GM18511 (cell line): ENCODE measurements around the gene ADCY5.
"Not testable (repeated sequence)": the region's sequence is repeated elsewhere in the genome, so short reads cannot be mapped to it uniquely, and the experiment has no call there.

Source experiments
- ATAC-seq: cut with Tn5 transposase; IDR thresholded peaks from one replicate; pipeline ENCODE4 v1.9.1; 2021; ENCODE audit warnings: mild to moderate bottlenecking, moderate library complexity; ENCODE audit not compliant: unreplicated experiment

ADCY5 gene

DNA sequence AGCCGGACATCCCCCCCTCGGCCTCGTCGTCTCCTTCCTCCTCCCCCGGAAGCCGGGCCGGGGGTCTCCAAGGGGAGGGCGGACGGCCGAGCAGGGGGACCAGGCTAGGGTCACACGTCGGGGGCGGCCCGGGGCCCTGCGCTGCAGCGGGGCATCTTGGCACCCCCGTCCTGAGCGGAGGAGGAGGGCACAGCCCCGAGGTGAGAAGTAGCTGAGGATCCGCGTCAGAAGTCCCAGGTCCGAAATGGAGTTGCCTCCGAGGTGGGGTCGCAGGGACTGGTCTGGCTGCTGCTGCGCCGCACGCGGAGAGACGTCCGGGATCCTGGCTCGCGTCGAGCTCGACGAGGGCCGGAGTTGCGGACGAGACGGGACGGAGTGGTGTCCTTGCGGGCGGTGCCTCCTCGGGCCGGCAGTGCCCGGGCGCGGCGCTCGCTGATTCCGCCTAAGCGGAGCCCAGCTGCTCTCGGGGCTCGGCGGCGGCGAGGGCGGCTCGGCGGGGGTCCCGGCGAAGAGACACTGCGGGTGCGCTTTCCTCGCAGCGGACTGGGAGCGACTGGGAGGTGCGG, at the start of gene ADCY5:
ADCY5 (minus strand) TSS at position 555 of the 566 bp plus-strand sequence; CDS start at position 10, 545 bp downstream.
- ATAC-seq = no peak

DNA sequence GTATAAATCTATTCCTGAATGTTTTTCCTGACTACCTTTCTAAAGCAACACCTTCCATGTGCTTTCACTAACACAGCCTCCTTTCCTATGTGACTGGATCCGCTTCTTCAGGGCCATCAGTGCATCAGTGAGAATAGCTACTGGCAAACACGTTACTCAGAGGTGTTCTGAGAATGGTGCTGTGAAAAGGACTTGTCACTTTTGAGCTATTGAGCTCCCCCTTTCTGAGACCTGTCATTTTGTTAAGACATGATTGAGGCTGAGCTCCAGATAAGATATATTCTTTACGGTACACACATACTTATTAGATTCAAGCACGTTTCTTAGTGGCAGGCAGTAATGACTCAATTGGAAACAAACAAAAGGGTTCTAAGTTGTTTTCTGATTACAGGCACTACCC, 45.0 kb upstream of the ADCY5 start:
- no peak for ATAC-seq

DNA sequence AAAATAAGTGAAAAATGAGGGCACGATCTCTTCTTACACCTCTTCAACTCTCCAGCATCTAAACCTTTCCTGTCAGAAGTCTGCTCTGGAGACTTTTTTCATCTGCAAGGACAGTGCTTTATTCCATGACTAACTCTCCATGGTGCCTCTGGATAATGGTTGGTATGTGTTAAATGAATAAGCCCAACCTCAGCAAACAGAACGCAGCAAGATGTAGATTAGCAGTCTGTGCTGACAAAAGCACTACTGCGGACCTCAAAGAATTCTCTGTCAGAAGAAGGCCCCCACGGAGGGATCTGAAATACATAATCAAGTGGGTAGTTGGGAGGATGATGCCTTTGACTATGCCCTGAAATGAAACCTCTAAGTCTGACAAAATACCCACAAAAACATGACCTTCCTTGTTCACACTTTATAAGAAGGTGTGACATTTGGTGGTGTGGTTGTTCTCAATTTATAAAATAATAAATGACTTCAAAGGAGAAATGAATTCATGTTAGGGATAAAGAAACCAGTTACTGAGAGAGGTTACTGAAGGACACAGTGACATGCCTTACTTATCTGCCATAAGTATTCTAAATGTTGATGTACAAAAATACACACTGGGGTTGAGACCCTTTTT, 43.2 kb upstream of the ADCY5 start:
- no peak for ATAC-seq

DNA sequence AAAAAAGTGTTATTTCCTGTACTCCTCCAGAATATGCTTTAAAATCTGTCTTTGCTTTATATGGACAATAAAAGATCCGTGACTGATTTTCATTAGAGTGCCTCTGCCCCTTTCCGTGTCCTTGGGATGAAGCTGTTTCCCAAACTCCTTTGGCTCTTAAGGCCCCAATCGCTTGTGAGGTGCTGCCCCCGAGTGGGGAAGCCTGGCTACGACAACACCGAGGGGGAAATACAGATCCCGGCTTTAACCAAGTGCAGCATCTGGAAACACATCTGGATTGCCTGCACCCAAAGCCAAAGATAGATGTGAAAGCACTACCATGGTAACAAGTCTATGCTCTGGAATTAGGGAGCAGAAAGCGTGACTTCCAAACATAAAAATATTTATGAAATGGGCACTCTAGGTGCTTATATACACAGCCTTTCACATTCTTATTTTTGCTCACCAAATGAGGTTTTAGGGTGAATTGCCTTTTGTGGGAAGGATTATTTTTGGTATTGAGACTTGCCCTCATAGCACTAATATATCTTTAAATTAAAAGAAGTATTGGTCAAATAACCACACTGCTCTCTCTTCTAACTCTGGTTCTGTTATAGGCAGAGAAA, 40.6 kb upstream of the ADCY5 start:
- ATAC-seq = no peak

DNA sequence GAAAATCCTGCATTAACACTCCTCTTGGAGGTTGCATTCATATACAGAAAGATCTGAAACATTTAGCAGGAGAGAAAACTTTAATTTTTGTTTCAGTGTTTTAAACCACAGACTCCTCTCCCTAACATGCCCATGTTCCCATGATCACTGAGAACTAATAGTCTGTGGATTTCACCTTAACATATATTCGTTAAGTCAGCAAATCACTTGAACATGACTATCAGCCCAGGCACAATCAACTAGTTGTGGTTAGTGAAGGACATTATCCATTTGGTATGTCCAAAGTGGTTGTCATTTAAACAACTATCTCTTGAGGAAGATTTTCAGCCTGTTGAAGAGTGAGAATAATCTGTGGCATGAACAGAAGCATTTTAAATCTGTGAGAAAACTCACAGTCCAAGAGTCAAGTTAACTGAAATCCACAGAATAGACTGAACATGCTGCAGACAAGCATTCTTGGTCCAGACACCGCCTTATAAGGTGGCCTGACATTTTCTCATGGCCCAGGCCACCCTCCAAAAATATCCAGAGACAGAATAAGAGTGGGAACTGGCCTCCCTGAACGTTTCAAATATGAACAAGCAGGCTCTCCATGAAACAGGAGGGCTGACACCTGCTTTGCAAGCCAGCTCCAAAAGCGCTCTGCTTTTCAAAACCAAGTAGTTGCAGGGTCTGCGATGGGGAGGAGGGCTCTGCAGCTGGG, 39.9 kb upstream of the ADCY5 start:
- no peak for ATAC-seq

DNA sequence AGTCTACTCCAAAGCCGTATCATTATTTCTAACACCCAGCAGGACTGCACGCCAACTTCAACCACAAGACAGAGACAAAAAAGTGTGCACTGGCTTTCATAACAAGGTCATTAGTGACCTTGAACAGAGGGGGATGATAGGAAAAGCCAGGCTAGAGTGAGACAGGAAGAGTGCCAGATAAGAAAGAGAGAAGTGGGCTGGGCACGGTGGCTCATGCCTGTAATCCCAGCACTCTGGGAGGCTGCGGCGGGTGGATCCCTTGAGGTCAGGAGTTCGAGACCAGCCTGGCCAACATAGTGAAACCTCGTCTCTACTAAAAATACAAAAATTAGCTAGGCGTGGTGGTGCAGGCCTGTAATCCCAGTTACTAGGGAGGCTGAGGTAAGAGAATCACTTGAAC, 38.2 kb upstream of the ADCY5 start:
- ATAC-seq = not testable (repeated sequence)

DNA sequence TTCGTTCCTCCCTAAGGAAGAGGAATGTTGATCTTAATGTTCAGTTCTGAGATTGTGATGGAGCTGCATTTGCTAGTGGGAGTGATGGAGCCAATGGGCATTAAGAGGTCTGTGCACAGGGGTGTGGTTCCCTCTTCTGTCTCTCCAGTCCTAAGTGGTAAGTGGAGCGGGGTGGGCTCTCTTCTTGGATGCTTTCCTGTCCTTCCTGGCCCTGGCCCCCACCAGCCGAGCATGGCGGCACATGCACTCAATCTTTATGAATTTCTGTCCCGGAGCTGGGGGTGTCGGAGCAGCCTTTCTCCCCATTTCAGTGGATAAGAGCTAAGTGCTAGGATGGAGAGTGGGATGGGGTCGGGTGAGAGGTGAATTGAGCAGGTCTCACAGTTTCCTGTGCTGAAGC, 37.6 kb upstream of the ADCY5 start:
- no peak for ATAC-seq

DNA sequence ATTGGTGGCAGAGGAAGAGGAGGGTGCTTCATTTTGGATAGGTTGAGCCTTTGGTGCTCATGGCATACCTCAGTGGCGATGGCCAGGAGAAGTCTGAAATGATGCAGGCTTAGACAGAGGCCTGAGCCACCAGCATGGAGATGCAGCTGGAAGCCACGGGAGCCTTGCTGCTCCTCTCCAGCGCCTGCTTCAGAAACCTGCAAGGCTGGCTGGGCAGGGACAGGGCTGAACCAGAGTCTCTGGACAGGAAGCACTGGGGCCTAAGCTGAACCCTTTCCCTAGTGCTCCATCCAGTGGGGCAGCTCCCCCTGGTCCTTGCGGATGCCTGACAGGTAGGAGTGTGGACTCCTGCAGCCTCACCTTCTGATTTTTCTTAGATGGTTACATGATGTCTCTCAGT, 36.7 kb upstream of the ADCY5 start:
- no peak for ATAC-seq

DNA sequence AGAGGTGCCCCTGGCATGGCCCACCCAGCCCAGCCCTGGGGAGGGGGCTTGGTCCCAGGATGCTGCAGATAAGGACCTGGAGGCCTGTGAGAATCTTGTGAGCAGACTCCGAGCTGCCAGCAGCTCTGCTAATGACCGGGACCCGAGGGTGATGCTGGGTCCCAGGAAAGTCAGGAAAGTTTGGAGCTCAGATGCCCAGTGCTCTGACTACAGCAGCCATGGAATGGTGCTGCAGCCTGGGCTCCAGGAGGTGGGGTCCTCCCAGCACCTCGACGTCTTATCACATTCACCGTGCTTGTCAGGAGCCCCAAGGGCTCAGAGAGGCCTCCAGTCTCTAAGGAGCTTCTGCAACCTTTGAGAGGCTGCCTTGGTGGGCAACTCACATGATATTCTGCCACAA, 34.3 kb upstream of the ADCY5 start:
- ATAC-seq = no peak

DNA sequence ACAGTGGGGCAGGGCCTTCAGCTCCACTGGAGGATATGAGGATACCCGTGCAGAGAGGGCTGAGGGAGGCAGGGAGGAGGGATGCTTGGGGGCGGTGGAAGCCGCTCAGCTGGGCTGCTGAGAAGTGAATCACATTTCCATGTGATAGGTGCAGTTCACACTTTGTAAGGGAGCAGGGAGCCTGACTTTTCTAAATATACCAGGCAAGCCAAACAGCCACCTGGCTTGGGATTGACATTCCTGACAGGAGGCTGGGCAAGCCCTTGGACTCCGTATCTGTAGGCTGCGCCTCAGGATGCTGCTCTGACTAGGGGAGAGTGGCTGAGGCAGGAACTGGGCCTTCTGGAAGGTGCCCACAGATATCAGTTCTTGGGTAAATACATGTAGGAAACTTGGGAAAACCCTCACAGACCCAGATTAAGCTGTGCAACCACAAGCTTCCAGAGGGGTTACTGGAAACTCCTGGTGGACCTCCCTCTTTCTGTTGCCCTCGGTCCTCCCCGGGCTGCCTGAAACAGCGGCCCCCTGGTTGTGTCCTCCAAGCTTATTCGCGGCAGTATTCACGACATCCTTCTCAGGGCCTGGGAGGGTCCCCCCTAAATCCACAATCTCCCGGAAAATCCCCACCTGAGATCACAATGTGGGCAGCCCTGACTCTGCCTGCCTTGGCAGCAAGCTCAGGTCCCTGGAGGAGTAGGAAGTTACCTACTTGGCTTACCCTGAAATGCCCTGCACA, 33.0 kb upstream of the ADCY5 start:
- ATAC-seq = no peak

DNA sequence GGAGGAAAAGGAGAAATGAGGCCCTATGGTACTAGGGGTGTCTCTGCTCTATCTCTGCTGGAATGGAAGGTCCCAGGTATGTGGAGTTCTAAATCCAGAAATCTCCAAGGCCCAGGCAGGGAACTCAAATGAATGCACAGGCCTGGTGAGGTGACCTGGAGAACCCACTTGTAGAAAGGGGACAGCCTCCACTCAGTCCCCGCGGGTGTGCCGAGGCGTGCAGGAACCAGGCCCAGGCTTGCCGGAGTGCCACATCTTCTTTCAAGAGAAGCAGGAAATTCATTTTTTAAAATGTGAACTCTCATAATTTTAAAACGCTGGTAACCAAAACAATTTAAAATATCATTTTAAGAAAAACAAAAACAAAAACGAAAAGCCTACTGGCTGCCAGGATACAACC, 32.2 kb upstream of the ADCY5 start:
- ATAC-seq = no peak

DNA sequence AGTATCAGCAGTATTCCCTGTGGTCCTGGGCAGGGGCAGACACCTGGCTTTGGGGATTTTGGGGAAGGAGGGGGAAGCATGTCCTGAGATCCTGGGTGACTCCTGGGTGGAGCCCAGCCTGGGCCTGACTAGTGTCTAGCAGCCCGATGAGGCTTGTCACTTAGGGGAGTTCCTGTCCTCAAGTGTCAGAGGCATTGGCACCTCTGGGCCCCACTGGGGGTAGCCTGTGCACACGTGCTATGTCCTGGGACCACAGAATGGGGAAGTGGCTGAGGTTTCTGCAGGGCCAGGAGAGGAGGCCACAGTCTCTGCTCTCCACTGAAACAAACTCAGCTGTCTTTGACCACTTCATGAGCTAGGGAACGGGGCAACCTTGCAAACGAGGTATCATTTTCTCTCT, 31.5 kb upstream of the ADCY5 start:
- ATAC-seq = peak; percentile 72

DNA sequence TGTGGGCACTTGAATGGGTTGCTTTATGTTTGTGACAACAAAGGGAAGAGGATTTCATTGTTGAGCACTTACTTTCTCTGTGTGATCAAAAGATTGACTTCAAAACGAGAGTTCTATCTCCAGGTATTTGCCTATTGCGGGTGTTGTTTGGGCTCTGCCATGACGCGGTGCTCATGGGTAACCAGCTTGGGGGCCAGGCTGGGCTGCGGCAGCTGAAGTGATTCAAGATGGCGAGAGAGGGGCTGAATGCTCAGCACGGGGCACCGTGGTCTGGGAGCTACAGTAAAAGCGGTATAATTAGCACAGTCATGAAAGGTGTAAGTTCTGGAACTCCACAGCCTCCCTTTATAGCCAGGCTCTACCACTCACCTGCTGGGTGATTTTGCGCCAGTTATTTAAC, 31.0 kb upstream of the ADCY5 start:
- ATAC-seq = no peak

DNA sequence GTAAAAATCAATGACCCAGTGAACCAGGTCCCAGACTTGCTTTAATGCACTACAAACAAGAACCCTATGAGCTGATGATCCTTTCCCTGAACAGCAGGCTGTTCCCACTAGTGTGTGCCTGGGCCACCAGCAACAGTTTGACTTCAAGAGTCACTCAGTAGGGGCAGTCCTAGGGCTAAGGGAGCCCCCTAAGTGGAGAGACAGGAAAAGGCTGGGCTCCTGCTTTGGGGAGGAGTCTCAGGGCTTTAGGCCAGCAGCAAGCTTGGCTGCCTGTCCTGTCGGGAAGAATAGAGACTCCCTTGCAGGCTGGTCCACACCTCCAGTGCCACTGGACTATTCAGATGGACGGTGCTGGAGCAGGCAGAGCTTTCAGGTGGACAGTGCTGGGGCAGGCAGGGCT, 29.4 kb upstream of the ADCY5 start:
- ATAC-seq = no peak

DNA sequence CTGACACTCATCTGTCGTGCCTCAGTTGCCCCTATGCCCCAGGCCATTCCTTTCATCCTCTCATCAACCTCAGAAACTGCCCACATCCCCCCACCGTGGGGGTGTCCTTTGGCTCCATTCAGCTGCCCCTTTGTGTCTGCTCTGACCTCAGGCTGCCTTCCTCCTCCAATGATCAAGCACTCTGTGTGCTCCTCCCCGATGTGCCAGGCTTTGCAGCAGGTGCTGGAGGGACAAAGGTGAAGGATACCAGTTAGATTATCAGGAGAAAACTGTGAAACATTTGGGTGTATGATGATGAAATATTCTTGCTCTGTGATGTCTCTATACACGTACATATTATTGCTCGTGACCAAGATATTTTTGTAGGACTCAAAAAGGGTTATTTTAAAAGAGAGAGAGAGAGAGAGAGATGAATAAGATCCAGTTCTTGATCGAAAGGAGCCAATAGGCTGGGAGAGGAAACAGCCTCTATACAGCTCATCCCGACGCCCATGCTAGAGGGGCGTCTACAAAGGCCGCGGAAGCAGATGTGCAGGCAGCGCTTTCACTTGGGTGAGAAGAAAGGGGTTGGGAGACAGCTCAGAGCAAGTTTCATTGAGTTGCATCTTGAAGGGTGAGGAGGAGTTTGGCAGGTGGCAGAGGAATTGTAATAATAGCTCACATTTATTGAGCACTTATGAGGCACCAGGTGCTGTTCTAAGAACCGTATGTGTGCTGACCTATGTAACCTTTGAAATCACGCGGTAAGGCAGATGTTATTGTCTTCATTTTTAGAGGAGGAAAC, 28.3 kb upstream of the ADCY5 start:
- ATAC-seq = no peak

DNA sequence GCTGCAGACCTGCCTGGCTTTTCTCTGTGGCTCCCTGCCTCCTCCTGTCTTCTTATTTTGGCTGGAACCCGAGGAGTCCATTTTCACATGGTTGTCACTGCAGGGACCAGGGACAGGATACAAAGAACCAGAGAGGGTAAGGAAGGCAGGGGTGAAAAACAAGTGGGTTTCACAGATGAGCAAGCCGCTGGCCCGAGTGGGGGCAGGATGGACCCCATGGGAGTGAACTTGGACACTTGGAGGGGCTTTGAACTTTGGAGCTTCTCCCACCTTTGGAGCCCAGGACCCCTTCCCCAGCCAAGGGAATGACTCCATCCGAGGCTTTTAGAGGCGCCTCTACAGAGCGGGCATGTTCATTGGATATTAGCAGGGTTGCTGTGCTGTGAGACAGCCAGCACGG, 26.9 kb upstream of the ADCY5 start:
- ATAC-seq = no peak

DNA sequence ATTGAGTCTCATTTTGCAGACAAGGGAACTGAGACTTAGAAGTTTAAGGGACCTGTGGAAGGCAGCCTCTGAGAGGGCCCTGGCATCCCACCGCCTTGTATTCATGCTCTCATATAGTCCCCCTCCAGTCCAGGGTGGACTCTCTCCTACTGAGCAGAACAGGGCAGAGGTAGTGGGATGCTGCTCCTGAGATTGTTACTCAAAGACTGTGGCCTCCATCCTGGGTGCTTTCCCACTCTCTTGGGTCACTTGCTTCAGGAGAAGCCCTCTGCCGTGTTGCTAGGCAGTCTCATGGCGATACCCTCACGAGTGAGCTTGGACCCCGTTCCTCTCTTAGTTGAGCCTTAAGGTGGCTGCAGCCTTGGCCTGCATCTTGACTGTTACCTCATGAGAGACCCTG, 22.2 kb upstream of the ADCY5 start:
- no peak for ATAC-seq

DNA sequence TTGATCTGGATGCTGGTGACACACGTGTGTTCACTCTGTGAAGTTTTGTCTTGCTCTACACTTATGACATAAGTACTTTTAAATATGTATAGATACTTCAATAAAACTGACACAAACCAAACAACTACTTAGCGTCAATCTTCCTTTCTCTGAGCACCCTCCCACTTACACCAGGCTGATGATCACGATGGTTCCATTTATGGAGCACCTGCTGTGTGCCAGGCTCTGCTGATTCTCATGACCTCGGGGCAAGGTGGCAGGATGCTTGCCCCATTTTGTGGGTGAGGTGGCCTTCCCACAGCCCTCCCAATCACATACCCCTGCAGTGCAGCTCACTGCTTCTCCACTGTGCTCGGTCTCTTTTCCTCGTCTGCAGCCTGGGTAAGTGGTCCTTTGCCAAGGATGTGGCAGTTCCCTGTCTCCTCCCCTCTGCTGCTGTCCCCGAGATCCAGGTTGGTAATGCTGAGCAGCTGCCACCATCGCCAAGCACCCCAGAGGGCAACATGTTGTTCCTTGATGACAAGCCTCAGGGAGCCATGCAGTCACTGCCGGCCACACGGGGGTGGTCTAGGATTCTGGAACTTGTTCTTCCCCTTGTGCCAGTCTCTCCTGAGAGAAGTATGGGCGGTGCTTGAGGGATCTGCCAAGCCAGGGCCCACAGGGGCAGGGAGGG, 20.6 kb upstream of the ADCY5 start:
- no peak for ATAC-seq

DNA sequence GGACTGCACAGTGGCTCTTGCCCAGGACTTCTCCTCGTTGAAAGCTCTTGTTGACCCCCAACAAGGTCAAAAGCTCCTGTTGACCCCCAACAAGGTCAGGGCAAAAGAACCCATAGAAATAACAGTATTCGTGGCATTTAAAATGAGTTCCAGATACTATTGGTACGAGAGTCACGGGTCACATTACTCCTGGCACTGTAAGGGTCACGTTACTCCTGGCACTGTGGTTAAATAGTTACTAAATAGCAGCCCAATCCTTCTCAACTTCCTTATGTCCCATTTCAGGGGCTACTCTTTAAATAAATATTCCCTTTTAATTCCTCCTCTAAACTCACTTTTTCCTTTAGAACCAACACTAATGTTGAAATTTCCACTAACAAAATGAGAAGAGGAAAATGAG, 18.2 kb upstream of the ADCY5 start:
- no peak for ATAC-seq

DNA sequence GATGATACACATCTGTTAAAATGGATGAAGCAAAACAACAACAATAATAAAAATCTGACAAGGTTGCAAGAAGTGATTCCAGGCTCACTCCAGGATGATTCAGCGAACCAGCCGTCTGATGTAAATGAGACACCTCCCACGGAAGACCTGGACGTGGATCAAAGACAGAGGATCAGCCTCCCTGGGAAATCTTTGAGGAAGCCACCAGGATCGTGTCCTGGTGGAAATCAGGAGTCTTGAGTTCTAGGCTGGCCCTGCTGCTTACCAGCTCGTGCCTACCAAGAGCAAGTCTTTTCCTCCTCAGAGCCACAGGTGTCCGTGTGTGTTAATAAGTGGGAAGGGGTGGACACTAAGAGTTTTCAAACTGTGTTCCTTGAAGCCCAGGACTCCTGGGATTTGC, 15.3 kb upstream of the ADCY5 start:
- no peak for ATAC-seq
